HT-29 (cell line): ENCODE data around the gene INTS1. TPM values are rescaled to one million over a fixed set of nuclear protein-coding genes. Genes with fewer than 3 reads are reported as not detected.

ENCODE experiments used
- DNase-seq: peaks from one replicate; pipeline ENCODE4 v3.0.0-alpha.2; 2015; ENCODE audit warnings: low spot score
- total RNA-seq: library from RNA; depleted of rRNA; stranded (reverse); fragments of >200 nt; shearing (Covaris generic); gene quantifications from 2 replicates; pipeline ENCODE4 v1.2.3, GENCODE V29; 2014; rRNA removed

Gene INTS1
- total RNA-seq, 1 experiment from 2014 or later, result 141 TPM

DNA sequence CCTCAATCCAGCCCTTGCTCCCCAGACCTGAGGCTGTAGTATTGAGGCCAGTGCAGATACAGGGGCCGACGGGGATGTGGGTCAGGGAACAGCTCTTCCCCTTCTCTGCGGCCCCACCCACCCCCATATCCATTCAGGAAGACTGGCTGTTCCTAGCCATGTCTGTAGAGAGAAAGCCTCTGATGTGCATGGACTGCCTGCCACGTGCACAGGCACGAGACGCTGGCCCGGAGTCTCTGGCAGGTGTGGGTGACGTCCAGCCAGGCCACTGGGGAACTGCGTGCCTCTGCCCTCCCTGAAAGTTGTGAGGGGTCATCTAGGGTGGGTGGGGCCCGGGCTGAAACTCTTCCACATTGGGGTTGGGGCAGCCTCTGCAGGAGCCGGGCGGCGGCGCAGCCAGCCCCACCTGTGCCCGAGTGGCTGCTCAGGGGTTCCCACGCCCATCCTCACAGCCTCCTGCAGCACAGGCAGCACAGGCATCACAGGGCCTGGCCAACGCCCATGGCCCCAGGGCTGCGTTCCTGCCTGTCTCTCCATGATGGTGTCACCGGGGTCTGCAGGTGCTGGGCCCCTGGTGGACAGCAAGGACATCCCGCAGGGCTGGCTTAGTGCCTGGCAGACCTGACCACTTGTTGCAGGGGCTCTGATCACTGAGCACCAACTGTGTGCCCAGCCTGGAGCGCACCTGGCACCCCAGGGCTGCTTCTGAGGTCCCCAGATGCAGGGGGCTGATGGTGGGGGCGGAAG is 72.4 kb downstream of the INTS1 start:
- no peak for DNase-seq

DNA sequence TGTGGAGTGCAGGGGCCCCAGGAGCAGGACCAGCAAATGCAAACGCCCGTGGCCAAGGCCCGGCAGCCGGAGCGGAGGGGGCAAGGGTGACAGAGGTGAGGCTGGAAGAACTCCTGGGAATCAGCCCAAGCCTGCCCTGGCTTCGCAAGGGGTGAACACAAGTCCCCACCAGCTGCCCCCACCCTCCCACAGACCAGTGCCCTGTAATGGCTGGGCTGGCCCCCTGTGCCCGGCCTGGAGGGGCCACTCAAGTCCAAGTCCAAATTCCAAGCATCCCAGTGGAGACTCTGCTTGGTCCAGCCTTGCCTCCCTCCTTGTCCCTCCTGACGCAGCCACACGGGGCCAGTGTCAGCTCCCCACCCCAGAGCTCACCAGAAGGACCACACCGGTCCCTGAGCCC is 73.0 kb downstream of the INTS1 start:
- no peak for DNase-seq

DNA sequence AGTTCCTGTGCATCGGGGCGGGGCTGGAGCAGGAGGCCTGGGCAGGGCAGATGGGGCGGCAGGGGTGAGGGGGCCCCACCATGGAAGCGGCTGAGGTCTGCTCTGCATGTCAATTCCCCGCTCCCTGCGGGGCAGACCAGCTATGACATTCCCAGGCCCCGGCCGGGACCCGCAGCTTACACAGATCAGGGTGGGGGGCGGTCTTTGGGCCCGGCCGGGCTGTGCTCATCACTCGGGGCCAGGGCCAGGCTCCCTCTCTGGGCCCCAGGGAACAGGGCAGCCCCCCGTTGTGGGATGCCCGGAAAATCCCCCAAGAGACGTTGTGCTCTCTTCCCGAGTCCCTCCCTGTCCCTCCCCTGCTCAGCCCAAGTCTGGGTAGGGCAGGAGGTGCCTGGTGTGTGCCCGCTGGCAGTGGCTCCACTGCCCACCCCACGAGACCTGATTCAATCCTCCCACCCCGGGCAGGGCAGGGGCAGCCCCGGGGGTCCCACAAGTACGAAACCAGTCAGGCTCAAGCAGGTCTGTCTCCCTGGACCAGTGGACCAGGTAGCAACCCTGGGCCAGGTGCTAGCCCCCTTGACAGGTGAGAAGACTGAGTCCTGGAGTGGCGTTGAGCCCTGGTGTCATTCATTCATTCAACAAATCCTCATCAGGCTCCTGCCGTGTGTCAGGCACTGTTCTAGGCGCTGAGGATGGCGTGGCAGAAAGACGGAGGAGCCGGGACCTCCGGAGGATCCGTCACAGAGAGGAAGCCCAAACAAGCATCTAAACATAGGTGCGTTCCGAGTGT is 73.9 kb downstream of the INTS1 start:
- DNase-seq, result no peak

DNA sequence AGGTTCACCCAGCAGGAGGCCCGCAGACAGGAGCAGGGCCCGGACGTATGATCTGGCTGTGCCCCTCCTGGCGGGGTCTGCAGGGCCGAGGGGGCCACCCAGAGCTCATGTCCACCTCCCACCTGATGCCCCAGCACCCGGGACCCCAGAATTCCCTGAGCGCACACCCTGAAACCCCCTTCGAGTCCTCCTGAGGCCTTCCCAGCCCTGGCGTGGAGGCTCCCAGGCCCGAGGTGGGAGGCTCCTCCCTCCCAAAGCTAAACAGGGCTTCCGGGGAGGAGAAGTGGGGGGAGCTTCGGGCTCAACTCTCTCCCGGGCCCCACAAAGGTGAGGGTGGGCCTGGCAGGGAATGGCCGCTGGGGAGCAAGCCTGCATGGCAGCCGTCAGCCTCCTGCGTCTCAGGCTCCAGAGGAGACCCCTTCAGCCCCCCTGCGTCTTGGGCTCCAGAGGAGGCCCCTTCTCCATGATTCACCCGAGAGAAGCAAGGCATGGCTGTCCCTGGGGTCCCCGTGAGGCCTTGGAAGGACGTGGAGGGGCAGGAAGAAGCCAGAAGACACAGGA is 75.2 kb downstream of the INTS1 start:
- no peak for DNase-seq

DNA sequence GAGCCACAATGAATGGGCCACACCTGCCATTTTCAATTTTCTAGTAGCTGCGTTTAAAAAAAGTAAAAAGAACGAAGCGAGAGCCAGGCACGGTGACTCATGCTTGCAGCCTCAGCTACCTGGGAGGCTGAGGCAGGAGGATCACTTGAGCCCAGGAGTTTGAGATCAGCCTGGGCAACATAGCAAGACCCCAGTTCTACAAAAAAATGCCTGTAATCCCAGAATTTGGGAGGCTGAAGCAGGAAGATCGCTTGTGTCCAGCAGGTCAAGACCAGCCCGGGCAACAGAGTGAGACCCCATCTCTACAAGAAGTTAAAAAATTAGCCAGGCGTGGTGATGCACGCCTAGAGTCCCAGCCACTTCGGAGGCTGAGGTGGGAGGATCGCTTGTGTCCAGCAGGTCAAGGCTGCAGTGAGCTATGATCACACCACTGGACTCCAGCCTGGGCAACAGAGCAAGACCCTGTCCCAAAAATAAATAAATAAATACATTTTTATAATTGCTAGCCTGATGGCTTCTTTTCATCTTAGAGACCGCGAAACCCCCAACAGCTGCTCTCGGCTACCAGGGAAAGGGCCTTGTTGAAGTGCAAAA is 77.0 kb downstream of the INTS1 start:
- DNase-seq, result no peak

DNA sequence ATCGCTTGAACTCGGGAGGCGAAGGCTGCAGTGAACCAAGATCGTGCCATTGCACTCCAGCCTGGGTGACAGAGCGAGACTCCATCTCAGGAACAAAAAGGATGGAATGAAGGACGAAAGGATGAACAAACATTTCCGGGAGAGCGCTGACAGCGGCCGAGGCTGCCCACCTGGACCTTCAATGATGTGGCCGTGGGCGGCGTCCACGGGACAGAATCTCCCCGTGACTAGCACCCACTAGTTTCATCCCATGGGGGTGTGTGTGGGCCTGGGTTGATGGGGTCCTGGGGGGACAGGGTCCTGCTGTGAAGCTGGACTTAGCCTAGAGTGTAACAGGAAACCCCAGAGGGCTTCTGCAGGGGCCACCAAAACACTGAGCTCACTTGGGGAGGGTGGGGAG is 77.7 kb downstream of the INTS1 start:
- DNase-seq, result no peak

DNA sequence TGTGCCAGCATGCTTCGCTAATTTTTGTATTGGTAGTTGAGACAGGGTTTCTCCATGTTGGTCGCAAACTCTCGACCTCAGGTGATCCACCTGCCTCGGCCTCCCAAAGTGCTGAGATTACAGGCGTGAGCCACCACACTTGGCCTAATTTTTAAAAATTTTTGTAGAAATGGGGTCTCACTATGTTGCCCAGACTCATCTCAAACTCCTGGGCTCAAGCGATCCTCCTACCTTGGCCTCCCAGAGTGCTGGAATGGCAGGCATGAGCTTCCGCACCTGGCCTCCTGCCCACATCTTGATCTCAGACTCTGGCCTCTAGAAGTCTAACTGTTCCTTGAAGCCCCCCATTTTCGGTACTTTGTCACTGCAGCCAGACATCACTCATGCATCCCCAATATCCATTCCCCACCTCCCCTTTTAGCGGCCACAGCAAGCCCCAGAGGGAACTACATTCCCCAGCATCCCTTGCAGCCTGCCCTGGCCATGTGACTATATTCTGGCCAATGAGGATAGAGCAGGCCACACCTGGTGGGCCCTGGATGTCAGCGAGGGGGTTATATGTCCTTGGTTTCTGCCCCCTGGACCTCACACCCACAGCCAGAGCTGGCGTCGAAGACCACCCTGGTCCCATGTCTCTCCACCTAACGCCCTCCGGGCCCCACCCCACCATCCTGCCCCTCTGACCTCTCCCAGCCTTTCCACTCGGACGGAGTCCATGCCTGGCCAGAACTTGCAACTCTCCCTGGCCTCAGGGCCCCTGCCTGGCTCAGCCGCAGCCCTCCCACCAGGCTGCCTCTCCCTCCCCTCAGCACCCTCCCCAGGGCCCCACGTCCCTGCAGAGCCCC is 78.7 kb downstream of the INTS1 start:
- no peak for DNase-seq

DNA sequence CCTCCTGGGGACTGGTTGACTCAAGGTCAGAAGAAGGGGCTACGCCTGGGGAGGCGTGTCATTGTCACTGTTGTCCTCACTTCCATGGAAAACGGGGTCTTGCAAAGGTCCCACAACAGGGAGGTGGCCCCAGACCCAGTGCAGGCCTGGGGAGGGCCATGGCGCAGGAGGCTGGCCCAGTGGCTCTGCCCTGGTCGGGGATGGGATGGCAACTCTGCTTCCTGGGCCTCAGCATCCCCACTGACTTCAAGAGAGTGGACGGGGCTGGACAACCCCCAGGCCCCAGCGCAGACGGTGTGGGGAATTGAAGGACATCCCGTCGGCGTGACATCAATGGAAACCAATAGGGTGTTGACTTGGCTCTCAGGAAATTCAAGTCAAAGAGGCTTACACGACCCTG is 80.1 kb downstream of the INTS1 start:
- no peak for DNase-seq

DNA sequence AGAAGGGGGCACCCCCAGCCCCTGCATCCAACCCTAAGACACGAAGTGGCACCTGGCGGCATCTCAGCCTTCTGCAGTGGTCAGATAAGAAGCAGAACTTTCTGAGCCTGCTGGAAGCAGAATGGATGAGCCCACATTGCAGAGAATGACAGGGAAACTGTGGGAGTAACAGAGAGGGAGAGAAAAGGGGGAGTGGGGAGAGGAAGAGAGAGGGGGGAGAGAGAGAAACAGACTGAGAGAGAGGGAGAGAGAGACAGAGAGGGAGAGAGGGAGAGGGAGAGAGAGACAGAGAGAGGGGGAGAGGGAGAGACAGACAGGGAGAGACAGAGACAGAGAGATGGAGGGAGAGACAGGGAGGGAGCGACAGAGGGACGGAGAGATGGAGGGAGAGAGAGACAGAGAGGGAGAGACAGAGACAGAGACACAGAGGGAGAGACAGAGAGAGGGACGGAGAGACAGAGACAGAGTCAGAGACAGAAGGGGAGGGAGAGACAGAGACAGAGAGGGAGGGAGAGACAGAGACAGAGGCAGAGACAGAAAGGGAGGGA is 80.9 kb downstream of the INTS1 start:
- DNase-seq, result no peak

DNA sequence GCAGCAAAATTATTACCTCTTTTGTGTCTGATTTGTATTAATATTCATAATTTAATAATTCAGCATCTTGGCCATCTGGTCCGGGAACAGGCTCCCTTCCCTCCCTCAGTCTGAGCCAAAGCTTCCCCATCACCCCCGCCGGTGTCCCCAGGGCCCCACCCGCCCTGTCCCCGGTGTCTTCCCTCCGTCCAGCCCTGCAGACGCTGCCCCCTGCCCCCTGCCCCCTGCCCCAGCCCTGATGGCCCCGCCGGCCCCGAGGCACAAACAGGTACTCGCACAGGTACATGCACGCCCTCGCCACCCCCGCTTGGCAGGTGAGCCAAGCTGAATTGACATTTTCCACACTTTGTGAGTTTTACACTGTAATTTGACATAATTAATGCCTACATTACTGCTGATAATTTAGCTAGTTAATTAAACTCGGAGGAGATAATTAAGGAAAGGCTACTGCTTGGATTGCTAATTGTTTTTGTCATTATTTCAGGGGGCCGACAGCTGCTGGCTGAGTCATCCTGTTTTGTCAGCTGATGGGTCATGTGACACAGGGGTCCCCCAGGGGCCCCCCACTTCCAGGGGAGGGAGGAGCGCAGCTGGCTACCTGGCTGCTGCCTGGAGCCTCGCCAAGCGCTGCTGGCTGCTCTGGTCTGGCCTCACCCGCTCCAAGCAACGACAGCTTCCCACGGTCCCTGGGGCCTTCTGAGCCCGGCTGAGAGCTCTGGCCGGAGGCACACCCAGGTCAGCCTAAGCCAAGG is 81.5 kb downstream of the INTS1 start:
- DNase-seq, result no peak

DNA sequence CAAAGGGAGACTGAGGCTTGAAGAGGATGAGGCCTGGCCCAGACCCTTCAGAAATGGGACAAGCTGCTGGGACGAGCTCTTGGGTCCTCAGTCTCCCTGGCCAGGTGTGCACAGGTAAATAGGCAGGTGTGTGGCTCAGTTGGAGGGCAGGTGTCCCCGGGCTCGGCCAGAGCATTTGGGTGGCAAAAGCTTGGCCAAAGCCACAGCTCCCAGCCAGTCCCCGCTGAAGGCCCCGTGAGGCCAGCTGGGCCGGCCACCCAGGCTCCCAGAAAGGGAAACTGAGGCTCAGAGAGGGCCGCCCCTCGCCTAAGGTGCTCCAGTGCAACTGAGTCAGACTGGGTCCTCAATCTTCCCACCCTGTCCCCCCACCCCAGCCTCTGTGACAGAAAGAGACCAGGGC is 82.2 kb downstream of the INTS1 start:
- DNase-seq, result no peak

DNA sequence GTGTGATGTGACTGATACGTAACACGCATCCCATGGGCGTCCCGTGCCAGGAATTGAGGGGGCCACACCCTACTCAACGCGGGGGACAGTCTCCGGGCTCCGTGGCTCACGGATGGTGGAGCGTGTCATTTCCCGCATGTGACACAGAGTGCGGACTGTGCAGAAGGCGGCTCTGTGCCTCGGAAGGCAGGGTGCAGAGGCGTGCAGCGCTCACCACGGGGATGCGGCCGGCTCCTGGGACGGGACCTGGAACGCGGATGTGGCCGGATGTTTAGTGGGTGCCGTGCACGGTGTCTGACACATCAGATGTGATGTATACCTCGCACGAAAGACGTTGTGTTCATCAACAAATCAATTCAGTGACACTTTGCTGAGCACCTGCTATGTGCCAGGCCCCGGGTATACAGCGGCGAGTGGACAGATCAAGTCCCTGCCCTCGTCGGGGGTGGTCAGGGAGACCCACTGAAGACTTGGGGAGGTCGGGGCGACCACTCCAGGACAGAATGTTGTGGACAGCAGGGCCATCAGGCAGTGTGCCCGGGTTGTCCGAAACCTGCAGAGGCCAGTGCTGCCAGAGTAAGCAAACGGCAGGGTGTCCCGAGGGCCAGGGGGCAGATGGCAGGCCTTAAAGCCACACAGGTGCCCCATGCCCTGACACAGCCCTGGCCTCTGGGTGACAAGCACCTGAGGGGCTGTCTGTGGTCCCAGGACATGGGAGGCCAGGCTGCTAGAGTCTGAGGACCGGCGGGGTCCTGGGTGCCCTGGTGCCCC is 83.0 kb downstream of the INTS1 start:
- DNase-seq, result no peak

Other genes with a start within 250 kb of the INTS1 start
- 151 and 155 TPM in 2 replicates for gene MICALL2, start 44.9 kb downstream of the INTS1 start, total RNA-seq
- gene MAFK, start 26.3 kb upstream of the INTS1 start, total RNA-seq, result 92.6 and 95.0 TPM in 2 replicates
- 47.2 and 50.9 TPM in 2 replicates for gene TMEM184A, start 51.8 kb upstream of the INTS1 start, total RNA-seq
- gene PSMG3, start 65.6 kb upstream of the INTS1 start, total RNA-seq, result 129 and 149 TPM in 2 replicates
- gene ELFN1, start 165.9 kb upstream of the INTS1 start, total RNA-seq, result 0.92 and 1.7 TPM in 2 replicates